Panc1 (cell line): ENCODE results near the gene CALM1. TPM values are rescaled to one million over a fixed set of nuclear protein-coding genes. Genes with fewer than 3 reads are reported as not detected.

Experiments used
- ATAC-seq: fragments of 200-7000 bp; cut with Tn5 transposase; 2 replicates; pipeline ENCODE4 v1.9.1; 2020; ENCODE audit warnings: mild to moderate bottlenecking, moderate library complexity
- BruUV-seq: library from RNA; stranded (reverse); fragments of 400-500 nt; replicated peaks from 2 replicates; lab custom pipeline; 2021; lab: Mats Ljungman, UMichigan
- CTCF ChIA-PET: fragments of 300-600 bp; sonication (Branson Sonifier 250); formaldehyde crosslinking; loops from one replicate; lab custom pipeline; 2022; ENCODE audit warnings: antibody characterized with exemption; lab: Charles Lee
- POLR2A ChIA-PET: fragments of 300-600 bp; sonication (Branson Sonifier 250); formaldehyde crosslinking; loops from one replicate; lab custom pipeline; 2022; ENCODE audit warnings: antibody characterized with exemption; lab: Charles Lee
- DNase-seq: peaks from one replicate; pipeline ENCODE4 v3.0.0-alpha.2; 2010; ENCODE audit warnings: low read depth, low spot score
- H3K27ac ChIP-seq: 2 replicates; pipeline ENCODE4 v1.5.1; 2011; ENCODE audit warnings: mild to moderate bottlenecking, low read length, inconsistent platforms
- H3K27me3 ChIP-seq: fragments of 200-500 bp; sonication (Bioruptor generic); 2 replicates; pipeline ENCODE4 v1.6.0; 2014; ENCODE audit warnings: low read length, inconsistent platforms; ENCODE audit not compliant: control insufficient read depth, insufficient read depth
- H3K36me3 ChIP-seq: fragments of 200-500 bp; sonication (Bioruptor generic); 2 replicates; pipeline ENCODE4 v1.5.1; 2014; ENCODE audit warnings: inconsistent platforms, mild to moderate bottlenecking, low read length, moderate library complexity; ENCODE audit not compliant: control insufficient read depth, insufficient read depth
- H3K4me1 ChIP-seq: 2 replicates; pipeline ENCODE4 v1.5.1; 2011; ENCODE audit warnings: inconsistent platforms, mild to moderate bottlenecking, low read length, moderate library complexity; ENCODE audit not compliant: control insufficient read depth, insufficient read depth
- H3K4me3 ChIP-seq, 2 experiments: 2 replicates each; pipeline ENCODE4 v1.5.1; 2011 to 2012; ENCODE audit warnings: low read depth in 2 of 2, low read length in 2 of 2, mild to moderate bottlenecking in 2 of 2, inconsistent platforms in 1 of 2, moderate library complexity in 1 of 2
- H3K9me3 ChIP-seq: fragments of 200-500 bp; sonication (Bioruptor generic); 2 replicates; pipeline ENCODE4 v1.5.1; 2014; ENCODE audit warnings: low read depth, mild to moderate bottlenecking, inconsistent platforms, low read length, moderate library complexity; ENCODE audit not compliant: control insufficient read depth, insufficient read depth
- CTCF ChIP-seq: fragments of 450-650 bp; IDR thresholded peaks from 2 replicates; pipeline ENCODE4 v1.5.1; 2017; ENCODE audit warnings: mild to moderate bottlenecking
- POLR2AphosphoS5 ChIP-seq: IDR thresholded peaks from 2 replicates; pipeline ENCODE4 v1.6.1; 2012; ENCODE audit warnings: mild to moderate bottlenecking, low read depth, low read length, moderate library complexity
- REST ChIP-seq, 2 experiments: IDR thresholded peaks; 2 replicates each; pipeline ENCODE4 v1.6.1; 2011 to 2012; ENCODE audit warnings: low read depth in 2 of 2, control low read depth in 1 of 2, low read length in 1 of 2, mild to moderate bottlenecking in 1 of 2, moderate library complexity in 1 of 2; ENCODE audit not compliant: insufficient read depth in 1 of 2
- SIN3A ChIP-seq: IDR thresholded peaks from 2 replicates; pipeline ENCODE4 v1.6.1; 2012; ENCODE audit warnings: low read depth, mild to moderate bottlenecking, low read length, moderate library complexity, borderline replicate concordance; ENCODE audit not compliant: insufficient read depth
- TCF7L2 ChIP-seq: IDR thresholded peaks from 2 replicates; pipeline ENCODE4 v1.6.1; 2011; ENCODE audit warnings: mild to moderate bottlenecking, low read depth, low read length, inconsistent platforms
- in situ Hi-C: cut with HindIII; loops from 2 replicates; pipeline ENCODE4 v1.10.0; 2016; ENCODE audit warnings: low sequenced_read_pairs, low pct_unique_long_range_greater_than_20kb
- intact Hi-C: fragments of 100-400 bp; cut with micrococcal nuclease; formaldehyde crosslinking; loops from one replicate; pipeline ENCODE4 v1.10.0; 2022; ENCODE audit not compliant: unreplicated experiment
- total RNA-seq: library from RNA; stranded (reverse); gene quantifications from one replicate; pipeline ENCODE4 v1.2.1, GENCODE V29; 2021; ENCODE audit not compliant: unreplicated experiment

Gene CALM1
- total RNA-seq, 1 experiment from 2014 or later: 182 TPM

- Histone ChIP-seq H3K4me3 (no peak overlapping the region), H3K27ac (no peak overlapping the region), H3K36me3 (no peaks in the 10 kb centered on the region), H3K9me3 (no peaks in the 10 kb centered on the region), H3K27me3 (no peaks in the 10 kb centered on the region), H3K4me1 (no peaks in the 10 kb centered on the region)
- intact Hi-C loops (no loop called here), in situ Hi-C loops (no loop called here)
- no TSS peak for BruUV-seq
- TF ChIP-seq SIN3A (no peak), TCF7L2 (no peak), REST (IDR thresholded peaks at IDR 0.05; ENCODE audit: insufficient read depth in 1 of 2, low read depth in 2 of 2, low read length in 1 of 2) (no peak), POLR2AphosphoS5 (no peak), CTCF (no peak)
- ATAC-seq (no peak), DNase-seq (no peak)
- CTCF ChIA-PET: no interaction called here
- POLR2A ChIA-PET: no interaction called here
Observed at GRCh38 chr14:90424686-90425372, 28.0 kb downstream of the CALM1 start.

- Histone ChIP-seq H3K27me3 (no peaks in the 10 kb centered on the region), H3K9me3 (no peaks in the 10 kb centered on the region), H3K36me3 (no peaks in the 10 kb centered on the region), H3K4me1 (no peaks in the 10 kb centered on the region), H3K27ac (no peak overlapping the region), H3K4me3 (no peak overlapping the region)
- in situ Hi-C loops: no loop called here
- no peak for TF ChIP-seq CTCF
- TF ChIP-seq REST (IDR thresholded peaks at IDR 0.05; ENCODE audit: insufficient read depth in 1 of 2, low read depth in 2 of 2, low read length in 1 of 2): no peak
- no peak for TF ChIP-seq POLR2AphosphoS5
- ChIA-PET POLR2A (no interaction called here), CTCF (no interaction called here)
- intact Hi-C loops: no loop called here
- no TSS peak for BruUV-seq
- ATAC-seq (no peak), DNase-seq (no peak)
Observed at GRCh38 chr14:90425373-90425879, 28.6 kb downstream of the CALM1 start.
